ENCODE data around the gene F7.

The F7 gene

GRCh38 chr13:113119822-113120189 is 14.2 kb downstream of the F7 start:
- no peak for DNase-seq

DNA sequence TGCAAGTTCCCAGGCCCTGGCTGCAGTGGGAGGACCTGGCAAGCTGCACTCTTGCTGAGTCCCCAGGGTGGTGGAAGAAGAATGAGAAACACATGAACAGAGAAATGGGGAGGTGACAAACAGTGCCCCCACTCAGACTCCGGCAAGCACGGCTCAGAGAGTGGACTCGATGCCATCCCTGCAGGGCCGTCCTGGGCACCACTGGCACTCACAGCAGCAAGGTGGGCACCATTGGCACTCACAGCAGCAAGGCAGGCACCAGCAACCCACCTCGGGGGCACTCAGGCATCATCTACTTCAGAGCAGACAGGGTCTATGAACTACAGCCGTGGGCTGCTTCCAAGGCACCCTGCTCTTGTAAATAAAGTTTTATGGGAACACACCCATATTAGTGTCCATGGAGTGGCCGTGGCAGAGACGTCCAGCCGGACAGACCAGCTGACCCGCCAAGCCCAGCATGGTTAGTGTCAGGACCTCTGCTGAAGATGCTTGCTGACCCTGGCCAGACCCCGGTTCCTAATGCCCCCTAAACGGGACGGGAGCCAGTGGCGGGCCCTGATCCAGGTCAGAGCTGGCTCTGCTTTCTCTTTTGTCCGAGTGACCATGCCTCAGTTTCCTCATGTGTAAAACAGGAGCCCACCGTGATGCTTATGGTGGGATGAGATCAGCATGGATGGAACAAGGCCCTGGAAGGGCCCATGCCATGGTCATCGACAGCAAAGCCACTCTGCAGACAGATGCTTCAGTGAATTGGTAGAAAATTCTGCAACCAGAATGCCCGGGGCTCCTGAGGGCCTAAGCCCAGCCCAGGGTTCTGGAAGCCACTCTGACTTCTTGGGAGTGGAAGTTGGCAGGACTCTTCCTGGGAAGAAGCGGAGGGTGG is 14.9 kb downstream of the F7 start:
- DNase-seq, result no peak

GRCh38 chr13:113121183-113121927 is 15.8 kb downstream of the F7 start:
- DNase-seq, result no peak

GRCh38 chr13:113121928-113122471 is 16.4 kb downstream of the F7 start:
- no peak for DNase-seq

DNA sequence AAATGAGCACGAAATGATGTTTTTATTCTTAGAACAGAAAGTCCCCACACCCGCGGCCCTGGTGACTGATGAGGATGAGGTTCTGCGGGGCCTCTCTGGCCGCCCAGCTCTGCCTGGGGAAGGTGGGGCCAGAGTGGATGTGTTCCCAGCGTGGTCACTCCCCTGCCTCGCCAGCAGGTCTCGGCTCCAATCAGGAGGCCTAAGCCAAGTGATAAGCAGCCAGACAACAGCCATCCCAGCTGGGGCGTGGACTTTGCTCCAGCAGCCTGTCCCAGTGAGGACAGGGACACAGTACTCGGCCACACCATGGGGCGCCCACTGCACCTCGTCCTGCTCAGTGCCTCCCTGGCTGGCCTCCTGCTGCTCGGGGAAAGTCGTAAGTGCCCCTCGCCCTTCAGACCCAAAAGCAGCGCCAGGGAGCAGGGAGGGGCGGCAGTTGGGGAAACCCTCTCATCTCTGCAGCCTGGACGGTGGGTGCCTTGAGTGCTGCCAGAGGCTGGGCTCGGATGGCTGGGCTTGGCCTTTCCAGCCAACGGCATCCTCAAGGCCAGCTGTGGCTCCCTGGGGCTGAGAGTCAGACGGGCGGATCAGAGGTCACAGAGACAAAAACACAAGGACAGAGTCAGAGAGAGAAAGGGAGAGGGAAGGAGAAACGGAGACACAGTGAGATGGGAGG is 17.1 kb downstream of the F7 start, which contains the start of gene F10:
TSS of gene F10 (plus strand) at position 250 of the 676 bp plus-strand sequence. CDS start at position 307, 57 bp downstream.
- no peak for DNase-seq

GRCh38 chr13:113123226-113124201 is 17.9 kb downstream of the F7 start:
- no peak for DNase-seq

DNA sequence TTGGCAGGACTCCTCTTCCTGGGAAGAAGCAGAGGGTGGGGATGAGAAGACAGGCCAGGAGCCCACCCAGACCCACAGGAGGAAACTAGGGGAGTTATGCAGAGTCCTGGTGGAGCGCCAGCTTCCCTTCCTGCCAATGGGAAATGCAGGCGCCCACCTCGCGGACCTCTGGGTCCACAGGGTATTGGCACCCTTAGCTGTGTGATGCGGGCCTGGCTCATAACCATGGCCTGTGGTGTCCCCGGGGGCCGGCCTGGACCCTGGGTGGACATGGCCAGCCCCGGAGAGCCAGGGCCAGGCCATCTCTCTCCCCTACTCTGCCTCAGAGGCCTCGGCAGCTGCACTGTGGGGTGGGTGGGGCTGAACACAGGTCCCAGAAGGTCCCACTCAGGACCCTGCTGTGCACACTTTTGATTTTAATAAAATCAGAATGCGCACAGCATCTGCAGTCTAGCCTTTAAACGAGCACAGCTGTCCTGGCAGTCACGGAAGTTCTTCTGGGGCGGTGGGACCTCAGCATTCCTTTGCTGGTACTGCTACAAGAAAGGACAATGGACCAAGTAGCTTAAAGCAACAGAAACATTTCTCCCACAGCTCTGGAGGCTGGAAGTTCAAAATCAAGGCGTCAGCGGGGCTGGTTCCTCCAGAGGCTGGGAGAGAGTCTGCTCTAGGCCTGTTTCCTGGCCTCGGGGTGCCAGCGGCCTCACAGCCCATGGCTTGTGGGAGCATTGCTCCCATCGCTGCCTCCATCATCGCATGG is 18.8 kb downstream of the F7 start:
- no peak for DNase-seq

DNA sequence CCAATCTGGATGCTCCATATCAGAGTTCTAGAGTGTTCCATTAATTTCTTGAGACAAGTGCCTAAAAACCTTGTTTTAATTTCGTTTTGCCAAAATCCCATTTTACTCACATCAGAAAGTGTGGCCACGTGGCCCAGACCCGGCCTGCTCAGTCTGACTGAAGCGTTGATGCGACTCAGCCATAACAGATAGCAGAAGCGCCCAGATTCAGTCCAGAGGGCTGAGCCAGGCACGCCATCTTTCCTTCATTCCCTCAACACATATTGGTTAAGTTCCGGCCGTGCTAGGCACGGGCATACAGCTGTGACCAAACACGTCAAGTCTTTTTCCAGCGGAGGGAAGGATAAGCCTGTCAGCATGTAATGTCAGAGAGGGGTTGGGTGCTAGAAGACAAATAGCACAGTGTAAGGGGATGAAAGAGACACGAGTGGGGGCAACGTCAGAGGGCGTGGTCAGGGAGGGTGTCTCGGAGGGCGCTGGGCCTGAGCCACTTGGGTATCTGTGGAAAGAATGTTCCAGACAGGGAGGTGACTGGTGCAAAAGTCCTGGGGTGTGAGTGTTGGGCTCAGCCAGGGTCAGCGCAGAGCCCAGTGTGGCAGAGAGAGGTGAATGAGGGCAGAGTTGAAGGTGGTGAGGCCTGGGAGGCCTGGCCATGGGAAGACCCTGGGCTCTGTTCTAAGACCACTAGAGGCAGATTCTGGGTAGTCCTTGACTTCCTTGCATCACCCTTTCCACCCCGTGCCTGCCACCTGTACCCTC is 20.1 kb downstream of the F7 start:
- DNase-seq, result no peak

DNA sequence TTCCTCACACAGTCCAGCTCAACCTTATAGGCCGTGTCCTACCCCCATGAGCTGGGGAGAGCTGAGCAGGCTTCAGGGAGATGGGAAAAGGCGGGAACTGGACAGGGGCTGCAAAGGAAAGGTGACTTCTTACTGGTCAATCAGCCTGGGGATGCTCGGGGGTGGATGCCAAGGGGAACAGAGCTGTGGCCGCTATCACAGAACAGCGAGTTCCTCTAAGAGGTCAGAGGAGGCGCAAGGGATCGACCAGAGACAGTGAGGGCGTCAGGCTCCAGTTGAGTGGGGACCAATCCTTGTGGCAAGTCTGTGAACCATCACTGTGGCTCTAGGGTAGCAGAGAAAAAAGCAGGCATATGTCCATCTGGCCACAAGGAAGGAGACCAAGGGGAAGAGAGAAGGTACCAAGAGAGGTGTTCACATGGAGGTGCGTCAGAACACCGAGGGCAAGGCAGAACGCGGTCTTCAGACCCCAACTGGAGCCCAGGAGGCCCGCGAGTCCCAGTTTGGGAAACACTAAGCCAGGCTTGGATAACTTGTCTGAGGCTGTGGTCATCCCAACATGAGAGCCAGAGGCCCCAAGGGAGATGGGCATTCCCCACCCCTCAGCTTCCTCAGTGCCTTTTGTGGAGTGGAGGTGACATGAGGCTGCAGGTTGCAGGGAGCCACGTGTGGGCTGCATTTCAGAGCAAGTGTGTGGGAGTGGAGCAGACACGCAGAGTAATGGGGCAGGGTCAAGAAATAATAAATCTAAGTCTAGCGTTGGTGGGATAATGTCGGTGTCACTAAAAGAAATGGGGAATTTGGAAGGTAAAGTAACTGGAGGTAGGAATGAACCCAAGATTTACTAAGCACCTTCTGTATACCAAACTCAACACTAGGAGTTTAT is 20.9 kb downstream of the F7 start:
- DNase-seq, result no peak

DNA sequence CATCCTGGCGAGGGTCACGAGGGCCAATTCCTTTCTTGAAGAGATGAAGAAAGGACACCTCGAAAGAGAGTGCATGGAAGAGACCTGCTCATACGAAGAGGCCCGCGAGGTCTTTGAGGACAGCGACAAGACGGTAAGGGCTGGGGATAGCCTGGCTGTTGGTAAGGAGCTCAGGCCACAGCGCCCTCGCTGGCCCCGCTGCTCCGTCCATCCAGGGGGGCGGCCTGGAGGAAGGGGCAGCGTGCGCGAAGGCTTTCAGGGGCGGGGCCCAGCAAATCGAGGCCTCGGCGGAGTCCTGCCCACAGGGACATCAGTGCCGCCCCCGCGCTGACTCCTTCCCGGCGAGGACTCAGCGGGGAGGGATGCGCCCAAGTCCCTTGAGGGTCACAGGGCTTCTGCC is 23.9 kb downstream of the F7 start:
- DNase-seq, result no peak

DNA sequence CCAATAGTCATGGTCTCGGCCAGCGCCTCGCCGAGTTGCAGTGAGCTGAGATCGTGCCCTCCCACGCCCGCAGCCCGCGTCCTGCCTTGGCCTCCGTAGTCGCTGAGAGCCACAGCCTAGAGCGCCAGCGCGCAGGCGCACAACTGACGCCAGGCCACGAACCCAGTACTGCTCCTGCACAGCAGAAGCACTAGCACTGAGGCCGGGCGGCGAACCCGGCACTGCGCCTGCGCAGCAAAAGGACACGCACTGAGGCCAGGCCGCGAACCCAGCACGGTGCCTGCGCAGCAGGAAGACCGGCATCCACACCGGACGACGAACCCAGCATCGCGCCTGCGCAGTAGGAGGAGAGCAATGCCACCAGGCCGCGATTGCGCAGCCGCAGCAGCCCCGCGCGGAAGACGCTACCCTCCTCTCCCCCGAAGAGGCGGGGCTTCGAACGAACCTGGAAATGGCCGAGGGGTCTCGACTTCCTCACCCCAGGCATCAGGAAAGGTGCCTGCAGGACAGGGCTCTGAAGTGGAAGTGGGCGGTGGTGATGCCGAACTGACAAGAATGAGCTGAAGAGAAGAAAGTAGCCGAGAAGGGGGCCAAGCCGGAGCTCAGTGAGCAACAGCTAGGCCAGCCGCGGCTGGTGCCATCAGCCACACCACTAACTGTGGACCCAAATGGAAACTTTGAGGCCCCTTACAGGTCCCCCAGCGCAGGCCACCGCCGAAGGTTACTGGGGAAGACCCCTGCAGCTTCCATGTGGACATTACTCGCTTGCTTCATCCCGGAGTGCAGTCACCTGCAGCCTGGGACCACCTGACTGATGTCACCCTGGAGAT is 24.5 kb downstream of the F7 start:
- DNase-seq, result no peak

DNA sequence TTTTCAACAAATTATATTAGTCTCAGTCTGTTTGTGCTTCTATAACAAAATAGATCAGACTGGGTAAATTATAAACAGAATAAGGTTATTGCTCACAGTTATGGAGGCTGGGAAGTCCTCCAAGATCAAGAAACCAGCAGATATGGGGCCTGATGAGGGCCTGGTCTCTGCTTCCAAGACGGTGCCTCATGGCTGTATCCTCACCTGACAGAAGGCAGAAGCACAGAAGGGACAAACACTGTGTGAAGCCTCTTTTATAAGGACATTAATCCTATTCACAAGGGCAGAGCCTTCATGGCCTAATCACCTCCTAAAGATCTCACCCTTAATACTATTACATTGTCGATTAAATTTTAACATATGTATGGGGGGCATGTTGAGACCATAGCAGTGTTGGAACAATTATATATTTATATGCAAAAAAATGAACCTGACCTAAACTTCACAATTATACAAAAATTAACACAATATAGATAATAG is 29.7 kb downstream of the F7 start:
- no peak for DNase-seq

DNA sequence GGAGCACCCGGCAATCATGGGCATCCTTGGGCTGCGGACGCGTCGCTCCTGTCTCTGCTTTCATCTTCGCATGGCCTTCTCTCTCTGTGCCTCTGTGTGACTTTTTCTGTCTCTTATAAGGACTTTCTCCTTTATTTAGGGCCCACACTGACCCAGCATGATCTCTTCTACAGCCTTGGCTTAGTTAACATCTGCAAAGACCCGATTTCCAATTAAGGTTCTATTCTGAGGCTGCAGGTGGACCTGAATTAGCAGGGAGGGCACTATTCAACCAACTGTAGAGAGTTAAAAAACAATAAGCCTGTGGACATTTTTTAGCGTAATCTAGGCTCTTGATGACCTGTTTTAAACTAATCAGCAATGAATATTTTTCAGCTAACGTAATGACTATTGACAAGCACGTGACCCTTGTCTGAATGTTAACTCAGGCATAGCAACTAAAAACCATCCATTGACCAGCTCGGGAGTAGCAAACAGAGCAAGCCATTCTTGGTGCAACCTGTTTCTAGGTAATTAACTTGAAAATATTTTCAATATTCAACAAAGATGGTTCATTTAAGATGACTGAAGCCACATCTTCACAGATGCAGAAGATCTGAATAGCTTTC is 32.2 kb downstream of the F7 start:
- no peak for DNase-seq

- no peak for DNase-seq
These were observed 33.4 kb downstream of the F7 start for GRCh38 chr13:113138792-113139551.

- no peak for DNase-seq
These were observed 34.0 kb downstream of the F7 start for GRCh38 chr13:113139577-113139976.

GRCh38 chr13:113140677-113141600 is 35.3 kb downstream of the F7 start:
- DNase-seq, result no peak
